Glomerular visceral epithelial cell (primary cell): ENCODE measurements around the gene SPOUT1.

Source experiments
- DNase-seq: peaks from one replicate; pipeline ENCODE4 v3.0.0-alpha.2; 2016; ENCODE audit errors: extremely low spot score

Gene SPOUT1

GRCh38 chr9:128836509-128837145, 7.0 kb upstream of the SPOUT1 start:
- no peak for DNase-seq

- DNase-seq = no peak
Observed at GRCh38 chr9:128835246-128836210, 5.9 kb upstream of the SPOUT1 start.

GRCh38 chr9:128833696-128834095, 4.1 kb upstream of the SPOUT1 start:
- DNase-seq = no peak

GRCh38 chr9:128828719-128829452, 708 bp downstream of the SPOUT1 start:
- no peak for DNase-seq

GRCh38 chr9:128828267-128828666, 1.3 kb downstream of the SPOUT1 start:
- no peak for DNase-seq

GRCh38 chr9:128825923-128826700, 3.5 kb downstream of the SPOUT1 start:
- DNase-seq = no peak

- DNase-seq = no peak
Observed at GRCh38 chr9:128824911-128825310, 4.7 kb downstream of the SPOUT1 start.

GRCh38 chr9:128823903-128824406, 5.6 kb downstream of the SPOUT1 start:
- DNase-seq = no peak

- DNase-seq = no peak
Observed at GRCh38 chr9:128823362-128823902, 6.2 kb downstream of the SPOUT1 start.

GRCh38 chr9:128822407-128823042, 7.1 kb downstream of the SPOUT1 start:
- DNase-seq = no peak

- no peak for DNase-seq
Observed at GRCh38 chr9:128821584-128822406, 7.8 kb downstream of the SPOUT1 start.

GRCh38 chr9:128820665-128821583, 8.7 kb downstream of the SPOUT1 start:
- no peak for DNase-seq

GRCh38 chr9:128819716-128820664, 9.6 kb downstream of the SPOUT1 start:
- DNase-seq = no peak

- DNase-seq = peak; percentile 15
Observed at GRCh38 chr9:128818839-128819715, 10.5 kb downstream of the SPOUT1 start.

GRCh38 chr9:128818099-128818838, 11.3 kb downstream of the SPOUT1 start, which contains the start of gene ENDOG:
ENDOG (plus strand) TSS chr9:128818500; CDS start chr9:128818685, 185 bp downstream.
- DNase-seq = peak; percentile 97

GRCh38 chr9:128810873-128811272, 18.7 kb downstream of the SPOUT1 start:
- DNase-seq = no peak
